Amniotic epithelial cell (primary cell): Measurements from ENCODE around the gene PDCD1LG2.
A peak's percentile ranks its signal among the peaks of the same experiment; 100 is the strongest.
"Not testable (repeated sequence)": the region's sequence is repeated elsewhere in the genome, so short reads cannot be mapped to it uniquely, and the experiment has no call there.

ENCODE experiments used
- DNase-seq: peaks from one replicate; pipeline ENCODE4 v3.0.0-alpha.2; 2010; ENCODE audit warnings: low read depth

PDCD1LG2 gene

GRCh38 chr9:5493679-5494511, 16.4 kb upstream of the PDCD1LG2 start:
- DNase-seq = peak; percentile 85

GRCh38 chr9:5494765-5495164, 15.6 kb upstream of the PDCD1LG2 start:
- not testable (repeated sequence) for DNase-seq

- no peak for DNase-seq
These were observed 11.2 kb upstream of the PDCD1LG2 start for GRCh38 chr9:5499157-5499556.

GRCh38 chr9:5499889-5500398, 10.4 kb upstream of the PDCD1LG2 start:
- DNase-seq = peak; percentile 21

GRCh38 chr9:5500441-5501235, 9.7 kb upstream of the PDCD1LG2 start:
- peak; percentile 88 for DNase-seq

- no peak for DNase-seq
These were observed 7.8 kb upstream of the PDCD1LG2 start for GRCh38 chr9:5502553-5502952.

- DNase-seq = peak; percentile 90
These were observed 758 bp upstream of the PDCD1LG2 start for GRCh38 chr9:5509573-5509972.

- no peak for DNase-seq
These were observed 658 bp downstream of the PDCD1LG2 start for GRCh38 chr9:5510989-5511388.

GRCh38 chr9:5511476-5511875, 1.1 kb downstream of the PDCD1LG2 start:
- DNase-seq = no peak

- DNase-seq = no peak
These were observed 1.7 kb downstream of the PDCD1LG2 start for GRCh38 chr9:5511935-5512580.

- no peak for DNase-seq
These were observed 2.5 kb downstream of the PDCD1LG2 start for GRCh38 chr9:5512658-5513452.

GRCh38 chr9:5513966-5514616, 3.8 kb downstream of the PDCD1LG2 start:
- DNase-seq = no peak

- DNase-seq = peak; percentile 32
These were observed 4.4 kb downstream of the PDCD1LG2 start for GRCh38 chr9:5514617-5515260.

- no peak for DNase-seq
These were observed 4.9 kb downstream of the PDCD1LG2 start for GRCh38 chr9:5515261-5515650.

GRCh38 chr9:5516453-5517220, 6.3 kb downstream of the PDCD1LG2 start:
- no peak for DNase-seq

GRCh38 chr9:5518171-5518936, 8.0 kb downstream of the PDCD1LG2 start:
- no peak for DNase-seq

GRCh38 chr9:5518937-5519319, 8.6 kb downstream of the PDCD1LG2 start:
- DNase-seq = no peak

- no peak for DNase-seq
These were observed 13.8 kb downstream of the PDCD1LG2 start for GRCh38 chr9:5524090-5524489.

GRCh38 chr9:5529683-5530221, 19.4 kb downstream of the PDCD1LG2 start:
- peak; percentile 77 for DNase-seq
